ENCODE data around the gene ADAM10.
A peak's percentile ranks its signal among the peaks of the same experiment; 100 is the strongest.

The ADAM10 gene

DNA sequence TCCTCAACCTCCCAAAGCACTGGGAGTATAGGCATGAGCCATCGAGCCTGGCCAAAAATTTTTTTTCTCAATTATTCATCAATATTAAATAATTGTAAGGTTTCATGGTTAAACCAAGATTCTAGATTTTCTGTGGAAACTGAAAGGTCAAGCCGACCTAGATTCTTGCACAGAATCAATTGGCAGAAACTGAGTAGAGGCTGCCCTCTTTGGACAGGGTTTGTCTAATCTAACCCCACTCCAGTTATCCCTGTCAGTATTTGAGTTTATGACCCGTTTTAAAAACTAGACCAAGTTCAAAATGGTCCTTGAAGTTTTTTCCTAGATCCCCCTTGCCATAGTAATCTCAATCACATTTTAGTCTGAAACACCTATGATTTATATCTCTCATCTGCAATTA is 8.6 kb upstream of the ADAM10 start:
- DNase-seq (ENCODE audit: low read depth in 2 of 2), result no peak

- no peak for DNase-seq (ENCODE audit: low read depth in 2 of 2)
These were observed 6.4 kb upstream of the ADAM10 start for GRCh38 chr15:58755956-58756355.

GRCh38 chr15:58755350-58755749 is 5.8 kb upstream of the ADAM10 start:
- no peak for DNase-seq (ENCODE audit: low read depth in 2 of 2)

DNA sequence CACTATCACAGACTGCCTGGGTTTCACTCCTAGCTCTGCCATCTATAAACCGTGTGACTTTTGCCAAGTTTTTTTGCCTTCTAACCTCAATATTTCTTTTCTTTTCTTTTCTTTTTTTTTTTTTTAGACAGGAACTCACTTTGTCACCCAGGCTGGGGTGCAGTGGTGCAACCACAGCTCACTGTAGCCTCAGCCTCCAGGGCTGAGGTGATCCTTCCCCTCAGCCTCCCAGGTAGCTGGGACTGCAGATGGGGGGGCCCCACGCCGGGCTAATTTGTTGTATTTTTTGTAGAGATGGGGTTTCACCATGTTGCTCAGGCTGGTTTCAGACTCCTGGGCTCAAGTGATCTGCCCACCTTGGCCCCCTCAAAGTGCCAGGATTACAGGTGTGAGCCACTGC is 3.2 kb upstream of the ADAM10 start:
- no peak for DNase-seq (ENCODE audit: low read depth in 2 of 2)

DNA sequence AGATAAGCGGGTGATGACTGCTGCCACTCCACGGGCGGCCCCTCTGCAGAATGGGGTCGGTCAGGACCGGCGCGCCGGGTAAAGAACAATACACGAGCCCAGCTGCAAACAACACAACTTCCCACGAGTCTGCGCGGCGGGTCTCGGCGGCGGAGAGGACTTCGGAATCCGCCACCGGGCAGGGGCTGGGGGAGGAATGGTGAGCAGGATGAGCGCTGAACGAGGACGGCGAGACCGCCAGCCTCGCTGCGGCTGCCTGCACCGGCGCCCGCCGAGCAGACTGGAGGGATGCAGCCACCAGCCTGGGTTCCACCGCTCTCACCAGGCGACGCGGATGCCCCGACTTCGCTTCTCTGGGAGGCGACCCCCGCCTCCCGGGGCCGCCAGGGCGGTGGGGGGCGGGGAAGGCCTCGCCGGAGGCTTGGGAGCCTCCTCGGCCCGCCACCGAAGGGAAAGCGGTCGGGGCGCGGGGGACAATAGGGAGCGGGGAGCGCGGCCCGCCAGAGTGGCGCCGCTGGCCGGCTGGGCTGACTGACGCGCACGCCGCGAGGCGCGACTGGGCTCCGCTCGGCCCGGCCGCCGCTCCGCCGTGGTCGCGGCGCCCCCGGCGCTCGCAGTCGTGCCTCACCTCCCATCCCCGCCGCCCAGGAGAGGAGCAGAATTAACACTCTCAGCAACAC is 515 bp downstream of the ADAM10 start:
- DNase-seq (ENCODE audit: low read depth in 2 of 2), result peak in 1 of 2 donors; percentile 36

DNA sequence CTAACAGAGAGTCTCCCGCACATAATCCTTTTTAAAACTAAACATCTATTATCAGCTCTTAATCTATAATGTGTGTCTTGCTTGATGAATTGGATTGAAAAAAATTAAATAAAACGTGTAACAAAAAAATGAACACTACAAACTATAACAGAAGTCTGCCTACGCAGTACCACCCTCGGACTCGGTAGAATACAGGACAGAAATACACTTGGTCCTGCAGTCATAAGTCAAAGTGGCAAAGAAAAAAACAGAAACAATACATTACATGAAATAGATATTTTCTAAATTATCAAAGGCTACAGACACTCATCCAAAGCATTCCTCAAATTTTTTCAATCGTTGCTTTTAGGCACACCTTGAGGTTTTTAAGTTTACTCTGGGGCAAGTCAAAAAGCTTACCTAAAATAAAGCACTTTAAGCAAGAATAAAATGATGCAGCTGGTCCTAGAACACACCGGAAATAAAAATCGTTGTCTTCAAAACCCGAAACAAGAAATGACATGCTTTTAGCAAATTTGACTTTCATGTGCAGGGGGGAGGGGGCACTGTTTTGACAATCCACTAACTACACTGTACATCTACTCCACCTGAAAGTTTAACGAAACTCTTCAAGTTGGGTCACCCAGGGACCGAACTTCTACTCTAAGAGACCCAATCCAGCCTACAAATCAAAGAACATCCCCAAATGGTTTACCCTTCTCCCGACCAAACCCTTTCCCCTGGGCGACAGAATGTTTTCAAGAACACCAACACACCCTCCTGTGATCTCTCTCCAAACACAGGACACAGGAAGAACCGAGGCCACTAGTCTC is 1.3 kb downstream of the ADAM10 start:
- no peak for DNase-seq (ENCODE audit: low read depth in 2 of 2)

- DNase-seq (ENCODE audit: low read depth in 2 of 2), result no peak
These were observed 3.3 kb downstream of the ADAM10 start for GRCh38 chr15:58746174-58746573.

- no peak for DNase-seq (ENCODE audit: low read depth in 2 of 2)
These were observed 6.5 kb downstream of the ADAM10 start for GRCh38 chr15:58742819-58743502.

DNA sequence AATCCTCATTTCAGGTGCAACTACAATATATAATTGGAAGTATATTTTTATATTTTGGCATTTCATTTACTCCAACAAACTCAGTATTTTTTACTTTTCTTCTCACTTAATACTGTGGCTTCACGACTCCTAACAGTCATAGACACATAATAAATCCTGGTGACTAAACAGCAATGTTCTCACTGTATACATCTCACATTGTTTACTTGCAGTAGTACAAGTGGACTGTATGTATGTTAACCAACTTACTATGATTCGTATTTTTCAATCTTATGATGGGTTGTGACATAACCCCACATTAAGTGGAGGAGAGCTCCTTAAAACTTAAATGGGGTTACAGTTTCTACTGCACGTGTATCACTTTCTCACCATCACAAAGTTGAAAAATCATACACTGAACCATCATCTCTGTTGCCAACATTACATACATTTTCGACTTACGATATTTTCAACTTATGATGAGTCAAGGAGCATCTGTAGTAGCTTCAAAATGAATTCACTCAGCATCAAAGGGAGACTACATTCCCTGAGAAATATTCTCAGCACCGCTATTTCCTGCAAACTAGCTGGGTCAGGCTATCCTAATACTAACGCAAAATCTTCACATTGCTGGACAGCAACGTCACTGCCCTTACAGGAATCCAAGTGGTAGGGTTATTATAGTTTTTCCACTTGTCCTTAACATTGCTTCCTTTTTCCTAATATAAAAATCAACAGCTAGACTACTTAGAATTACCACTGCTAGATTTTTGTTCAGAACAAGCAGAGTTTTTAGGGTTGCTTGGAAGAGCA is 7.3 kb downstream of the ADAM10 start:
- no peak for DNase-seq (ENCODE audit: low read depth in 2 of 2)

- no peak for DNase-seq (ENCODE audit: low read depth in 2 of 2)
These were observed 8.5 kb downstream of the ADAM10 start for GRCh38 chr15:58741032-58741431.

- no peak for DNase-seq (ENCODE audit: low read depth in 2 of 2)
These were observed 9.1 kb downstream of the ADAM10 start for GRCh38 chr15:58740436-58740835.

DNA sequence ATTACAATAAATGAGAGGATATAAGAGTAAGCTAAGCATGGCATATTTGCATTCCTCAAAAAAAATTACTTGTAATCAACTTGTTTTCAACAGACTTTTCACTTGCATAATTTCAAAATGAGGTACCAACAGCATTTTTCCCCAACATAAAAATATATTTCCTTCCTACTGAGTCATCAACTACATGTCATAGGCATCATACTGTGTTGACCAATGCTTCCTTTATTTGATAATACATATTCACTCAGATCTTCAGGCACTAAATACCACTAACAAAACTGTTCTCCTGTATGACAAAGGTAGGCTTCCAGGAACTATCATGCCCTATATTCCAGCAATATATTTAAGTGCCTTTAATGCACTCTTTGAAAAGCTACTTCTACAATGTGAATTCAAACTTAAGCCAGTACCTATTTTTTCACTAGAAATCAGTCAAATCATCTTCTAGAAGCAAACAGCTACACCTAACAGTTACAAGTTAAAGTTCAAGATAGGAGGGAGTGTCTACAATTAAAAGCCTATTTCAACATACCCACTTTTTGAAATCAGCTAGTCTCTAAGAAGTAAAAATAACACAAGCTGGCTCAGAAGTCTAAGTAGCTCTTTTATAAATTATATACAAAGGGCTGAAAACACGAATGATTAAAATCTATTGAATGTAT is 11.3 kb downstream of the ADAM10 start:
- DNase-seq (ENCODE audit: low read depth in 2 of 2), result no peak

DNA sequence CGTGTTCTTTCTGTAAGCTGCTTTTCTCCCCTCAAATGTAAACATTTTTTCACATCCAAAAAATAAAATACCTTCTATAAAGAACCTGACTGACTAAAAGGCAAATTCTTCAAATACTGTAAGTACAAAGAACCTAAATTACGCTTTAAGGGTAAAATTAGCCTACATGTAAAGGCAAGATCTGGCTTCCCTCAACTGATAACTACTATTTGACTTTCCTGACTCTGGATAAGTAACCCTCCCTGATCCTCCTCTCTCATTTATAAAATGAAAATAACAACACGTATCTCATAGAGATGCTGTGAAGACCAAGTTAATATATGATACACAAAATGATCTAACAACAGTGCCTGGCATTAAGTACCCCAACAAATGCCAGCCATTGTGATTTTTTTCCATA is 12.2 kb downstream of the ADAM10 start:
- DNase-seq (ENCODE audit: low read depth in 2 of 2), result no peak

GRCh38 chr15:58736018-58736643 is 13.4 kb downstream of the ADAM10 start:
- DNase-seq (ENCODE audit: low read depth in 2 of 2), result no peak

GRCh38 chr15:58734859-58735258 is 14.6 kb downstream of the ADAM10 start:
- no peak for DNase-seq (ENCODE audit: low read depth in 2 of 2)

DNA sequence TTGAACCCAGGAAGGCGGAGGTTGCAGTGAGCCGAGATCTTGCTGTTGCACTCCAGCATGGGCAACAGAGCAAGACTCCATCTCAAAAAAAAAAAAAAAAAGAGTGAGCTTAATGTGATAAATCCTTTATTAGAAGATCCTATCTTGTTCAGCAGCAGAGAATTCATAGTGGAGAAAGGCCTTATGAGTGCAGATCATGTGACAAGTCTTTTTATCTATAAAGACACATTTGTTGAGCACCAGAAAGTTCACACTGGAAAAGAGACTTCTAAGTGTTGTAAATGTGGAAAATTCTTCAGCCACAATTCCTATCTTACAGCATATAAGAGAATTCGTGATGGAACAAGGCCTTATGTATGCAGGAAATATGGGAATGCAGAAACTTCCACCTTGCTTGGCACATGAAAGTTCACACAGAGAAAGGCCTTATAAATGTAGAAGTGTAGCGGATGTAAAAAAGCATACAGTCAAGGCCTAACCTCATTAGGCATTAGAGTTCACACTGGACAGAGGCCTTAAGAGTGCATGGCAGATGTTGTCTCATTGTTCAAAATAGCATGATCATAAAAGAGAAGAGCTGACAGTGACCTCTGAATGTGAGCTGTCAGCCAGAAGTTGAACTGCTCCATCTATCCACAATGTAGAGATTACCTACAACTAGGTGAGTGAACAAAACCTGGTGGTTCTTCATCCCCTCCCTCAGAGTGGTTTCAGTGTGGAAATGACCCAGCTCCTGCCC is 16.7 kb downstream of the ADAM10 start:
- no peak for DNase-seq (ENCODE audit: low read depth in 2 of 2)

- DNase-seq (ENCODE audit: low read depth in 2 of 2), result no peak
These were observed 17.6 kb downstream of the ADAM10 start for GRCh38 chr15:58731756-58732535.

DNA sequence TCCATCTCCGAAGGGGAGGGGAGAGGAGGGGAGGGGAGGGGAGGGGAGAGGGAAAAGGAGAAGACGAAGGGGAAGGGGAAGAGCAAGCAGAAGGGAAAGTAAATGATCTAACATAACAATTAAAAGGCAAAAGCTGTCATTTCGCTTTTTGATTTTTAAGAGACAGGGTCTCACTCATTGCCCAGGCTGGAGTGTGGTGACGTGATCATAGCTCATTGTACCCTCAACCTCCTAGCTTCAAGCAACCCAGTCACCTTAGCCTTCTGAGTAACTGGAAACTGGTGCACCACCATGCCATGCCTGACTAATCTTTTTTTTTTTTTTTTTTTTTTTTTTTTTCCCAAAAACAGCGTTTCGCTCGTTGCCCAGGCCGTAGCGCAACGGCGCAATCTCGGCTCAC is 22.6 kb downstream of the ADAM10 start:
- no peak for DNase-seq (ENCODE audit: low read depth in 2 of 2)

- DNase-seq (ENCODE audit: low read depth in 2 of 2), result no peak
These were observed 25.0 kb downstream of the ADAM10 start for GRCh38 chr15:58724466-58724865.

Data from stimulated activated CD4-positive, alpha-beta T cell treated with anti-CD3 and anti-CD28 coated beads, Interleukin-1b, Interleukin-23, amount 100 ng/mL, for 4 hours (primary cell).